Measurements from ENCODE around the gene PCLAF.

The PCLAF gene

GRCh38 chr15:64314456-64314855, 66.8 kb downstream of the PCLAF start:
- no peak for DNase-seq

All from activated T-cell treated with anti-CD3 and anti-CD28 coated beads for 4 hours (primary cell).